Measurements from ENCODE around the gene LCE7A.

LCE7A gene, protein sequence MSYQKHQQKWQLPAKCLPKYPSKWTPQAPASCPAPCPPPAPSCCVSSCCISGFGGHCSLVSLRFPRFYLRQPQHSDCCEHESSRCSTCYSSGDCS

DNA sequence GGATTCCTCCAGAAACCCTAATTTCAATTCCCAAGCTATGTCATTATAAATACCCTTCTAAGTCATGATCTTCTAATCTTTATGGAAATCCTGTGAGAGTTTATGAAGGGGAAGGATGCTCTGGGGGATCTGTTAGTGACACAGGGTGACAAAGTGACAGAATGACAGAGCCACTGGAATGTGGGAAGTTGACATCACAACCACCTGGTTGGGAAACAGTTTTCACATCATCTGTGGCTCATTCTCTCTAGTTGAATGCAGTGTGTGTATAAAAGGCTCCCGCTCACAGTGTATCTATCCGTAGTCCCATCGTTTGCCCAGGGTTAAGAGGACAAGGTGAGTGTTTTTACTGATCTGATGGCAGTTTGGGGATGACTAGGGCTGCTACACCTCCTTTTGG, at the start of gene LCE7A:
TSS of gene LCE7A (plus strand) at position 301 of the 400 bp plus-strand sequence. CDS start 702 bp downstream, outside the sequence.
- TF ChIP-seq, protein P1, sequence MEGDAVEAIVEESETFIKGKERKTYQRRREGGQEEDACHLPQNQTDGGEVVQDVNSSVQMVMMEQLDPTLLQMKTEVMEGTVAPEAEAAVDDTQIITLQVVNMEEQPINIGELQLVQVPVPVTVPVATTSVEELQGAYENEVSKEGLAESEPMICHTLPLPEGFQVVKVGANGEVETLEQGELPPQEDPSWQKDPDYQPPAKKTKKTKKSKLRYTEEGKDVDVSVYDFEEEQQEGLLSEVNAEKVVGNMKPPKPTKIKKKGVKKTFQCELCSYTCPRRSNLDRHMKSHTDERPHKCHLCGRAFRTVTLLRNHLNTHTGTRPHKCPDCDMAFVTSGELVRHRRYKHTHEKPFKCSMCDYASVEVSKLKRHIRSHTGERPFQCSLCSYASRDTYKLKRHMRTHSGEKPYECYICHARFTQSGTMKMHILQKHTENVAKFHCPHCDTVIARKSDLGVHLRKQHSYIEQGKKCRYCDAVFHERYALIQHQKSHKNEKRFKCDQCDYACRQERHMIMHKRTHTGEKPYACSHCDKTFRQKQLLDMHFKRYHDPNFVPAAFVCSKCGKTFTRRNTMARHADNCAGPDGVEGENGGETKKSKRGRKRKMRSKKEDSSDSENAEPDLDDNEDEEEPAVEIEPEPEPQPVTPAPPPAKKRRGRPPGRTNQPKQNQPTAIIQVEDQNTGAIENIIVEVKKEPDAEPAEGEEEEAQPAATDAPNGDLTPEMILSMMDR (IDR thresholded peaks at IDR 0.05; ENCODE audit: low read depth, low read length), result no peak
- no peak for DNase-seq (ENCODE audit: extremely low read depth, low read depth)

DNA sequence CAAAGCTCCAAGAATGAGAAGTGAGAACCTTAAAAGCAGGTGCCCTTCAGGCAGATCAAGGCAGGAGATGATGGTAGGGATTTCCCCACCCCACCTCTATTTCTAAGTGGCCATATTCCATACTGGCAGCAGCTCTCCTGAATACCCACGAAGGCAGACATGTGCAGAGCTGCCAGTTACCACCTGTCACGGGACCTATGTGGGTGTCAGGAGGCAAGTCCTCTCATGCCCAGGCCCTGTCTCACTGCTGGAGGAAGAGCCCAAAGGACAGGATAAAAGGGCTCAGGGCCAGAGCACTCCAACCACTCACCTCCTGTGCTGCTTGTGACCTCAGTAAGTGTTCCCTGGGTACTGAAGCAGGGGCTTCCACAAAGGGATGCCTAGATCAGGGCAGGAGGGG, 48.7 kb upstream of the LCE7A start:
- no peak for DNase-seq (ENCODE audit: extremely low read depth, low read depth)
- TF ChIP-seq, protein P1 (IDR thresholded peaks at IDR 0.05; ENCODE audit: low read depth, low read length), result no peak

DNA sequence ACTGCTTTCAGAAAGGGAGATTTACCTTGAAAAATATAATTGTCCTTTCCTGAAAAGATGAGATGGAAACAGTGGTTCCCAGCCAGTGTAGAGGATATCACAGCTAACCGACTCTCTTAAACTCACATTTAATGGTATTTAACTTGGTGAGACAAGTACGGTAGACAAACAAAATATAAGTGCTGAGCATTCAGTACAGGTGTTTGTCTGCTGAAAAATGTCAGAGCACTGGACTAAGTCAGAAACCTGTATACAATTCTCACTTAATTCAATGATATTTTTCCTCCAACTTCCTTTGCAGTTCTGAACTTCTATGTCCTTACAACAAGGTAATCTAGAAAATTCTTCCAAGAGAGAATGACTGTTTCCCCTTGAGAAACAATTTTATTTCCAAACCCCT, 48.1 kb upstream of the LCE7A start, which contains the start of gene LCE1B:
TSS of gene LCE1B (plus strand) at position 301 of the 400 bp plus-strand sequence. CDS start 476 bp downstream, outside the sequence.
- TF ChIP-seq, protein P1 (IDR thresholded peaks at IDR 0.05; ENCODE audit: low read depth, low read length), result no peak
- DNase-seq (ENCODE audit: extremely low read depth, low read depth), result no peak

DNA sequence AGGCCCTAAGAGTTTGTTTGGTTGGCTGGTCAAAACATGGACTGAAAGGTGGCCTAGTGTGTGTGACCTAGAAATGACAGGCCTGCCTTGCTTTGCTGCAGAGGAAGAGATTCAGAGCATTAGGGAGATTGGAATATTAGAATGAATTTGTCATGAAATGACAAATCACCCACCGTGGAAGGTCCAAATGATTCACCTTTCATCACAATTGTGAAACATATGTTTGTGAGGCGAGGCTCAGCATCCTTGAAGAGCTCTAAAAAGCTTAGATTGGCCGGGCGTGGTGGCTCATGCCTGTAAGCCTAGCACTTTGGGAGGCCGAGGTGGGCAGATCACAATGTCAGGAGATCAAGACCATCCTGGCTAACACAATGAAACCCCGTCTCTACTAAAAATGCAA, 42.5 kb upstream of the LCE7A start:
- DNase-seq (ENCODE audit: extremely low read depth, low read depth), result no peak
- TF ChIP-seq, protein P1 (IDR thresholded peaks at IDR 0.05; ENCODE audit: low read depth, low read length), result no peak

DNA sequence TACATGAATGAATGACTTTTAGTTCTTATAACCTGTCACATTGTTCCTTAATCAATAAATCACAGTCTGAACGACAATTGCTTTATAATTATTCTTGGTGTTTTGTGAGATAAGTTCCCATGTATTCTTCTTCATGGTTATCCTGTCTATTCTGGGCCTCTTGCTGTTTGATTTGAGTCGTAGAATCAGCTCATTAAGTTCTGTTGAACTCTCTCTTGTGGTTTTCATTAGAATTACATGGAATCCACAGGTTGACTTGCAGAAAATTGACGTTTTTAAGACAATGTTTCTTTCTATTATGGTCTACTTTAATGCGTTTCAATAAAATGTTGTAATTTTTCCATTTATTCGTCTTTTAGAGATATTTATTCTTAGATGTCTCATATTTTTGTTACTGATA, 36.5 kb upstream of the LCE7A start:
- TF ChIP-seq, protein P1 (IDR thresholded peaks at IDR 0.05; ENCODE audit: low read depth, low read length), result no peak
- no peak for DNase-seq (ENCODE audit: extremely low read depth, low read depth)

DNA sequence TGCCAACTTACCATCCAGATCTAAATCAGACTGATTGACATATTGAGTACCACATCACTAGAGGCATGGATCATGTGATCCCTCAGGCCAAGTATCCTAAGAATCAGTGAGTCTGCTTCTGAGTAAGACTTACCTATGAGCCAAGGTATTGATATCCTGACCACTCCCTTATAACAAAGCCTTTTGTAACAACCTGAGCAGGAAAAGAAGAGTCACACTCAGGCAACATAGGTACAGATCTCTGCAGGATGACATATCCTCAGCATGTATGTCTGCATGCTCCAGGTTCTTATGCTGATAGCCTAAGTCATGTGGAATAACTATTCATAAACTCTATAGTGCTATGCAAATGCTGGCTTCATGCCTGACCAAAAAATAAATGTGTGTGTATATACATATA, 34.8 kb upstream of the LCE7A start:
- DNase-seq (ENCODE audit: extremely low read depth, low read depth), result no peak
- TF ChIP-seq, protein P1 (IDR thresholded peaks at IDR 0.05; ENCODE audit: low read depth, low read length), result no peak

DNA sequence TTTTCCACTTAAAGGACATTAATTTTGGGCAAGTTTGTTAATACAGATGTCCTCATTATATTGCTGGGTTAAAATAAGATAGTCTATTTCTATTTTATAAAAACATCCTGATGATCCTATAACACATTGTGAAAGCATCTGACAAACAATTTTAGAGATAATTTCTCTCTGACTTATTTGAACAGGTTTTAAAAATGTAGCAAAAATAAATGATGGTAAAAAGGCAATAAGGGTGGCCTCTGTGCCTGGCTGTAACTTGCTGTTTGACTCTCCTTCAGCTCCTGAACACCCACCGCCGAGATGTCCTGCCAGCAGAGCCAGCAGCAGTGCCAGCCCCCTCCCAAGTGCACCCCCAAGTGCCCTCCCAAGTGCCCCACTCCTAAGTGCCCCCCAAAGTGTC, 32.6 kb upstream of the LCE7A start, which contains the start of gene LCE1A:
TSS of gene LCE1A (plus strand) at position 301 of the 400 bp plus-strand sequence. CDS start at position 301, 0 bp downstream.
- TF ChIP-seq, protein P1 (IDR thresholded peaks at IDR 0.05; ENCODE audit: low read depth, low read length), result no peak
- DNase-seq (ENCODE audit: extremely low read depth, low read depth), result no peak

Measured in AG09319 (cell line).